GM12891 (cell line): ENCODE data around the gene FBXO8.
A peak's percentile ranks its signal among the peaks of the same experiment; 100 is the strongest.

Experiments used
- DNase-seq: peaks from one replicate; pipeline ENCODE4 v3.0.0; 2011; ENCODE audit warnings: low spot score; ENCODE audit not compliant: insufficient read length
- FAIRE-seq: peaks from 2 replicates; lab custom pipeline; 2011; peaks lifted over from hg19 to GRCh38; lab: Jason Lieb, UNC
- PAX5 ChIP-seq: IDR thresholded peaks from 2 replicates; pipeline ENCODE4 v1.6.1; 2011; ENCODE audit warnings: low read length, moderate library complexity, mild to moderate bottlenecking; ENCODE audit not compliant: insufficient read depth, severe bottlenecking
- POLR2A ChIP-seq: IDR thresholded peaks from 2 replicates; pipeline ENCODE4 v1.6.1; 2011; ENCODE audit warnings: low read depth, low read length, control low read depth
- POLR2AphosphoS5 ChIP-seq: IDR thresholded peaks from 2 replicates; pipeline ENCODE4 v1.6.1; 2011; ENCODE audit warnings: low read depth, low read length, control low read depth
- POU2F2 ChIP-seq: IDR thresholded peaks from 2 replicates; pipeline ENCODE4 v1.6.1; 2011; ENCODE audit warnings: low read depth, mild to moderate bottlenecking, control low read depth, low read length, moderate library complexity
- SPI1 ChIP-seq: IDR thresholded peaks from 2 replicates; pipeline ENCODE4 v1.6.1; 2011; ENCODE audit warnings: low read depth, low read length, control low read depth
- TAF1 ChIP-seq: IDR thresholded peaks from 2 replicates; pipeline ENCODE4 v1.6.1; 2011; ENCODE audit warnings: low read depth, low read length, control low read depth

FBXO8 gene

GRCh38 chr4:174230148-174230547 is 53.3 kb downstream of the FBXO8 start:
- DNase-seq (no peak), FAIRE-seq (no peak)
- TF ChIP-seq PAX5 (no peak), TAF1 (no peak), SPI1 (no peak), POLR2A (no peak), POU2F2 (no peak), POLR2AphosphoS5 (no peak)

DNA sequence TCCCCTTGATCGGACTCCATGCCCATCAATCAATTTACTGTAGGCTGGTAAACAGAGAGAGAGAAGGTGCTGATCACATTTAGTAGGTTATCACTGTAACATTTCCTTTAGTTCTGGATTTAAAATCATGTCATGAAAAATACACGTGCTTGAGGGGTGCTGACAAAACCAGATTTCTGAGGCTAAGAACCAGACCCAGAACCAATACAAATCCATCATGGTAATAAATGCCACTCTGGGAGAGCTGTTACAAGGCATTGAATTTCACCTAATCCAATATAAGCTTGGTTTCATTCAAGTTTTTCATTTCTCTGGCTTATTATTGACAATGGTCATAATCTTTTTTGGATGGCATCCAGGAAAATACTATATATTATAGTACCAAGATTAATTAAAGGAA is 54.5 kb downstream of the FBXO8 start:
- FAIRE-seq (no peak), DNase-seq (no peak)
- TF ChIP-seq POLR2A (no peak), TAF1 (no peak), POLR2AphosphoS5 (no peak), POU2F2 (no peak), SPI1 (no peak), PAX5 (no peak)

GRCh38 chr4:174225349-174226049 is 58.0 kb downstream of the FBXO8 start:
- DNase-seq (no peak), FAIRE-seq (no peak)
- TF ChIP-seq POLR2AphosphoS5 (no peak), TAF1 (no peak), POU2F2 (no peak), POLR2A (no peak), SPI1 (no peak)

- DNase-seq, result no peak
- TF ChIP-seq PAX5 (no peak), SPI1 (no peak), TAF1 (no peak), POLR2AphosphoS5 (no peak), POLR2A (no peak), POU2F2 (no peak)
- no peak for FAIRE-seq
Observed at GRCh38 chr4:174224550-174224949, 58.9 kb downstream of the FBXO8 start.

GRCh38 chr4:174222266-174222872 is 61.1 kb downstream of the FBXO8 start:
- TF ChIP-seq POLR2AphosphoS5 (no peak), POU2F2 (no peak), TAF1 (no peak), PAX5 (no peak), POLR2A (no peak), SPI1 (no peak)
- DNase-seq (no peak), FAIRE-seq (no peak)

- DNase-seq, result no peak
- TF ChIP-seq SPI1 (no peak), POLR2A (no peak), POU2F2 (no peak), PAX5 (no peak), POLR2AphosphoS5 (no peak), TAF1 (no peak)
- peak; percentile 20 for FAIRE-seq
Observed at GRCh38 chr4:174218127-174218790, 65.2 kb downstream of the FBXO8 start.

- DNase-seq, result no peak
- TF ChIP-seq POLR2A, result no peak
- TF ChIP-seq SPI1, result no peak
- TF ChIP-seq POU2F2, result no peak
- TF ChIP-seq TAF1, result no peak
- no peak for TF ChIP-seq POLR2AphosphoS5
- no peak for TF ChIP-seq PAX5
- FAIRE-seq, result peak; percentile 73
Observed at GRCh38 chr4:174217273-174218126, 66.0 kb downstream of the FBXO8 start.

DNA sequence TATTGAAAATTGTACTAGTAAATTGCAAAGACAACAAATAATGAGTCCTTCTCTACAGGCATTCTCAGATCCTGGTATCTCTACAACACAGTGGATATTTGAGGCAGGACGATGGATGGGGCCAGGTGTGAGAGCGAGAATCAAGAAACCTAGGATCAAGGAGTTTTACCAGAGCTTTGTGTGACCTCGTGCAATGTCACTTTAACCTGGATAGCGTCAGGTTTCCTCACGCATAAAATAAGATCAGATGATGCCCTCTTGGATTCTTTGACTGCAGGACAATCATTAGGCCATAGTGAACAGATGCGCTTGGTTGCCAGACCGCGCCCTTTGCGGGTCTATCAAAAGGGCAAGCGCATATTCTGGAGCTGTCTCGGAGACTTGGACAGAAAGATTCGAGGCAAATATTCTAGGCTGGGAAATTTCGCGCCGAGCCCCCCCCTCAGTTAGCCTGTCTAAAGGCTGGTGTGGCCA is 66.6 kb downstream of the FBXO8 start:
- DNase-seq (no peak), FAIRE-seq (no peak)
- no peak for TF ChIP-seq POLR2A
- TF ChIP-seq PAX5, result no peak
- TF ChIP-seq POU2F2, result no peak
- no peak for TF ChIP-seq POLR2AphosphoS5
- no peak for TF ChIP-seq TAF1
- TF ChIP-seq SPI1, result no peak
